ENCODE data around the gene DNAJC18. TPM values are rescaled to one million over a fixed set of nuclear protein-coding genes. Genes with fewer than 3 reads are reported as not detected.

DNAJC18 gene
- total and polyA plus RNA-seq, 2 donors (not counting 1 experiment from before 2014, with no cell fraction given): 2.0 to 13.6 TPM

DNA sequence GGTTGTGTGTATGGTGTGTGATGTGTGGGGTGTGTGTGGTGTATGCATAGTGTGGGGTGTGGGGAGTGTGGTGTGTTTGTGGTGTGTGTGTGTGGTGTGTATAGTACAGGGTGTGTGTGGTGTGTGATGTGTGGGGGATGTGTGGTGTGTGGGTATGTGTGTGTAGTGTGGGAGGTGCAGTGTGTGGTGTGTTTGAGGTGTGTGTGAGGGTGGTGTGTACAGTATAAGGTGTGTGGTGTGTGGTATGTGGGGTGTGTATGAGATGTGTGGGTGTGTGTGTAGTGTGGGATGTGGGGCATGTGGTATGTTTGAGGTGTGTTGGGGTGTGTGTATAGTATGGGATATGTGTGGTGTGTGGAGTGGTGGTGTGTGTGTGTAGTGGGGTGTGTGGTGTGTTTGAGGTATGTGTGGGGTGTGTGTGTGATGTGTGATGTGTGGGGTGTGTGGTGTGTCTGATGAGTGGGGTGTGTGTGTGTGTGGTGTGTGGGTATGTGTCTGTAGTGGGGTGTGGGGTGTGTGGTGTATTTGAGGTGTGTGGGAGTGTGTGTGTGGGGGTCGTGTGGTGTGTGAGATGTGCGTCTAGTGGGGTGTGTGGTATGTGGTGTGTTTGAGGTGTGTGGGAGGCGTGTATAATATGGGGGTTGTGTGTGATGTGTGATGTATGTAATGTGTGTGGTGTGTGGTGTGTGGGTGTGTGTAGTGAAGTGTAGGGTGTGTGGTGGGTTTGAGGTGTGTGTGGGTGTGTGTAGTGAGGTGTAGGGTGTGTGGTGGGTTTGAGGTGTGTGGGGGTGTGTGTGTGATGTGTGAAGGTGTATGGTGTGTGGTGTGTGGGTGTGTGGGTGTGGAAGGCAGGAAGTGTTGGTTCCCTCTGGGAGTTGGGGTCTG lies 14.6 kb upstream of the DNAJC18 start:
- Mint-ChIP-seq H3K4me3 (no peak overlapping the region), H3K4me1 (peaks cover 15% of the 10 kb centered on the region), H3K27ac (no peak overlapping the region), H3K9me3 (ENCODE audit: insufficient read depth) (no peaks in the 10 kb centered on the region), H3K27me3 (no peaks in the 10 kb centered on the region)
- Histone ChIP-seq H3K9me3 (ENCODE audit: control extremely low read depth in 1 of 3, control insufficient read depth in 2 of 3, insufficient read depth in 1 of 3, low read length in 2 of 3) (no peaks in the 10 kb centered on the region), H4K20me1 (ENCODE audit: control insufficient read depth, insufficient read depth, low read length, poor library complexity, severe bottlenecking) (no peaks in the 10 kb centered on the region), H3K36me3 (replicated peaks in 1 of 2; ENCODE audit: control extremely low read depth in 1 of 2, control insufficient read depth in 1 of 2, extremely low read depth in 1 of 2, insufficient read depth in 2 of 2, low read length in 1 of 2) (no peaks in the 10 kb centered on the region), H3K79me2 (ENCODE audit: control insufficient read depth, insufficient read depth, low read length) (no peaks in the 10 kb centered on the region), H3K4me1 (ENCODE audit: control insufficient read depth in 2 of 2, insufficient read depth in 2 of 2, low read length in 2 of 2) (peaks cover 10 to 15% of the 10 kb centered on the region in 2 donors), H2AFZ (ENCODE audit: insufficient read depth, low read depth, low read length, poor library complexity, severe bottlenecking) (no peak overlapping the region), H3K27ac (ENCODE audit: low read length in 2 of 2) (no peak overlapping the region), H3K4me3 (ENCODE audit: control extremely low read depth in 1 of 5, extremely low read depth in 1 of 5, insufficient read depth in 1 of 5, low read depth in 2 of 5, low read length in 4 of 5) (no peak overlapping the region), H3K9ac (ENCODE audit: low read length) (no peak overlapping the region), H3K4me2 (replicated peaks; ENCODE audit: low read depth, low read length, poor library complexity, severe bottlenecking) (peak overlapping the region; percentile 31), H3K27me3 (replicated peaks in 1 of 4; ENCODE audit: control extremely low read depth in 1 of 4, control insufficient read depth in 3 of 4, insufficient read depth in 4 of 4, low read length in 3 of 4) (no peaks in the 10 kb centered on the region)
- ChIA-PET CTCF (no interaction called here), POLR2A (no interaction called here)
- DNase-seq (no peak), ATAC-seq (ENCODE audit: low read depth) (peak; percentile 31)
- WGBS (ENCODE audit: insufficient coverage): 52% methylated on average over 3 of the region's 3 CpGs
- intact Hi-C loops (cut with micrococcal nuclease): no loop called here
- TF ChIP-seq EZH2 (IDR thresholded peaks at IDR 0.05; ENCODE audit: borderline replicate concordance, insufficient read depth, low read depth, low read length, poor library complexity, severe bottlenecking): no peak
- TF ChIP-seq CTCF (IDR thresholded peaks at IDR 0.05): no peak

Data from B cell (primary cell).